ENCODE data around the gene ZBTB4.
A peak's percentile ranks its signal among the peaks of the same experiment; 100 is the strongest.

Gene ZBTB4

GRCh38 chr17:7479213-7480088 lies at the start of gene ZBTB4:
ZBTB4 (minus strand) TSS chr17:7479631; CDS start chr17:7466801, 12,830 bp downstream.
- no peak for DNase-seq

GRCh38 chr17:7528842-7529241 lies 49.4 kb upstream of the ZBTB4 start:
- no peak for DNase-seq

- peak in 1 of 2 experiments; percentile 2 for DNase-seq
Observed at GRCh38 chr17:7523033-7523432, 43.6 kb upstream of the ZBTB4 start.

GRCh38 chr17:7515911-7516610 lies 36.6 kb upstream of the ZBTB4 start:
- DNase-seq = no peak

GRCh38 chr17:7513850-7514419 lies 34.5 kb upstream of the ZBTB4 start:
- DNase-seq = no peak

- no peak for DNase-seq
Observed at GRCh38 chr17:7512824-7513540, 33.6 kb upstream of the ZBTB4 start.

GRCh38 chr17:7512105-7512504 lies 32.7 kb upstream of the ZBTB4 start:
- no peak for DNase-seq

GRCh38 chr17:7511108-7511507 lies 31.7 kb upstream of the ZBTB4 start:
- no peak for DNase-seq

GRCh38 chr17:7509937-7510336 lies 30.5 kb upstream of the ZBTB4 start:
- DNase-seq = no peak

- no peak for DNase-seq
Observed at GRCh38 chr17:7508846-7509245, 29.4 kb upstream of the ZBTB4 start.

- DNase-seq = no peak
Observed at GRCh38 chr17:7508145-7508544, 28.7 kb upstream of the ZBTB4 start.

- DNase-seq = no peak
Observed at GRCh38 chr17:7503521-7503920, 24.1 kb upstream of the ZBTB4 start.

- no peak for DNase-seq
Observed at GRCh38 chr17:7502987-7503386, 23.6 kb upstream of the ZBTB4 start.

GRCh38 chr17:7502171-7502847 lies 22.9 kb upstream of the ZBTB4 start:
- no peak for DNase-seq

GRCh38 chr17:7501729-7502128 lies 22.3 kb upstream of the ZBTB4 start:
- no peak for DNase-seq

- no peak for DNase-seq
Observed at GRCh38 chr17:7499161-7499560, 19.7 kb upstream of the ZBTB4 start.

- no peak for DNase-seq
Observed at GRCh38 chr17:7497636-7498035, 18.2 kb upstream of the ZBTB4 start.

GRCh38 chr17:7497228-7497627 lies 17.8 kb upstream of the ZBTB4 start:
- no peak for DNase-seq

- no peak for DNase-seq
Observed at GRCh38 chr17:7496470-7497183, 17.2 kb upstream of the ZBTB4 start.

GRCh38 chr17:7495906-7496434 lies 16.5 kb upstream of the ZBTB4 start:
- DNase-seq = no peak

- DNase-seq = no peak
Observed at GRCh38 chr17:7493941-7494340, 14.5 kb upstream of the ZBTB4 start.

- no peak for DNase-seq
Observed at GRCh38 chr17:7491583-7491982, 12.2 kb upstream of the ZBTB4 start.

Measured in Kasumi-1 (cell line).